Measurements from ENCODE around the gene CKMT2.

CKMT2 gene

DNA sequence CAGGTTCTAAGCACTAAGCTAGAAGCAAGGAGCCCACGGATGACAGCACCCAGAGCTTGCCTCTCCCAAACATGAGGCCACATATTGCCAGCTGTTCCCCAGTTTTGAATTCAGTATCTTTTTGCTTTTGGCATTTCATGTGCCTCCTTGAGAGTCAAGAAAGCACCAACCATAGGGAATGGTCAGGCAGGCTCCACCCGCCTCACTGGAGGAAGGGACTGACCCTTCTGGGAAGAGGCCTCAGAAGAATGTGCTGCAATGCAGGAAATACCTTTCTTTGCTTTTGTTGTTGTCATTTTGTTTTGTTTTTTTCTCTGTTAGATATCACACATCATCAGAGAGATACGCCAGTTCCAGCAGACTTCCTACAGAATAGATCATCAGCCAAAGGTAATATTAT, 13.7 kb upstream of the CKMT2 start:
- DNase-seq = no peak

DNA sequence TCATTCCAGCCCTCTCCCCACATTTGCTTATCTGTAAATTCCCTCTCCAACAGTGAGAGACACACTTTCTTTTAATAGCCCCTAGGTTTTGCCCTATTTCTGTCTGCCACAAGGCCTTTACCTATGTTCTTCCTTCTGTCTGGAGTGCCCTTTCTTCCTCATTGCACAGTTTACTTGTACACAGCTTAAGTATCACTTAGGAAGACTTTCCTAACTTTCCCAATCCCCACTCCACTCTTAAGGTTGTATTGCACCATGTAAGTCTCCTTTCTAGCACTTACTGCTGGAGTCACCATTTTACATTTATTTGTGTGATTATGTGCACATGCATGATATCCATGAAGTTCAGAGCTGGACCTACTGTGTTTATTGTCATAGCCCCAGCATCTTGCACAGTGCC, 10.8 kb upstream of the CKMT2 start:
- DNase-seq = no peak

DNA sequence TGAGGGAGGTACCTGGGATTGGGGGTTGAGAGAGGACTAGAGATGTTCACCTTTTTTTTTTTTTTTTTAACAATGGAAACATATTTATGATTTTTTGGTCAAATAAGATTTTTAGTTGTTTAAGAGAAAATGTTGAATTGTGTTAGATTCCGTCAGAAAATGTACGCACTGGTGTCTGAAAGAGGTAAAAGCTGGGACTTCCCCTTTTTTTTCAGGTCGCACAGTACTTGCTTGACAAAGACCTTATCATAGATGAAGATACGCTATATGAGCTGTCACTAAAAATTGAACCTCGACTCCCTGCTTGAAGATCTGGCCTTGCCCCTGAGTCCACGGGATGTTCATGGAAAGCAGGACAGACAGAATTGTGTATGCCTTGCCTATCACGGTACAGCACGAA, 7.7 kb upstream of the CKMT2 start:
- no peak for DNase-seq

DNA sequence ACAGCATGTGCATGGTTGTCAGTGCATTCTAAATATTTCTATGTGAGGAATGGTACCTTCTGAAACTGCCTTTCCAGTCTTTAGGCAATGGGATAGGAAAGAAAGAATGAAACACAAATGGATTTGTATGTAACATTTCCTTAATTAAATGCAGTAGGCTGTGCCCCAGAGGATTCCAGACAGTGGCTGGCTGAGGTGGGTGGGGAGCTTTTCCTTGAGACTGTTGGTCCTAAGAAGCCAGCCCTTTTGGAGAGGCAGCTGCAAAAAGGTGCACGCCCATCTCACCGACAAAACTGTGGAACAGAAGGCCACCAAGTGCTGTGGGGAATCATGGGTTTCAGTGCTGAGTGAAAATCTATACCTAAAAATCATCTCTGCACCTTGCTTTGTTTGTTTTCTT, 6.8 kb upstream of the CKMT2 start:
- no peak for DNase-seq

DNA sequence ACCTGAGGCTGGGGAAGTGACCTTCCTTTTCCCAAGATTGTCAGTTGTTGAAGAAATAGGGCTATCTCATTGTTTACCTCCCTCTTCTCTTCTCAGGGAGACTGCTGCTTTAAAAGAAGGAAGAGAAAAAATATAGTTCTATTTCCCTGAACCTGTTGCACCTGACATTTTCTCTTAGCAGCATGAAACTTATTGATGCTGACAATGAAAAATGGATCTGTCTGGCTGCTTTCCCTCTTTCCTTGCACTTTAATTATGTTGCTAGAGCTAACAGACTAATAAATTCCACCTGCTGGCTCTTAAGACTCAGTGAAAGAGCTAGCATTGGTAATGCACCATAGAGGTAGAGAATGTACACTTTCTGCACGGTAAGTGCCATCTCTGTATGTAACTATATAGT, 6.2 kb upstream of the CKMT2 start:
- no peak for DNase-seq

DNA sequence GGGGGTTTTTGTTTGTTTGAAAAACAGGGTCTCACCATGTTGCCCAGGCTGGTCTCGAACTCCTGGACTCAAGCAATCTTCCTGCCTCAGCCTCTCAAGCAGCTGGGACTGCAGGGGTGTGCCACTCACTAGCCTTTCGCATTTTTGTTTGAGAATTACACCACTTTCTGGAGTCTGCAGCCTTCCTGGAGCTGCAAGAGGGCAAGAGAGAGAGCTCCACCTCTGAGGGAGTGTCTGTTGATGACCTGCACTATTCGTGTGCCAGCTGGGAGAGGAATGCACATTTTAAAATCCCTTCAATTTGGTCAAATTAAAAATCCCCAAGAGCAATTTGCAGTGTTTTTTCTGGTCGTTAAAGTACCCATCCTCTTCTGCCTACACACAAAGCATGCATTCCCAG, 5.0 kb upstream of the CKMT2 start:
- DNase-seq = no peak

DNA sequence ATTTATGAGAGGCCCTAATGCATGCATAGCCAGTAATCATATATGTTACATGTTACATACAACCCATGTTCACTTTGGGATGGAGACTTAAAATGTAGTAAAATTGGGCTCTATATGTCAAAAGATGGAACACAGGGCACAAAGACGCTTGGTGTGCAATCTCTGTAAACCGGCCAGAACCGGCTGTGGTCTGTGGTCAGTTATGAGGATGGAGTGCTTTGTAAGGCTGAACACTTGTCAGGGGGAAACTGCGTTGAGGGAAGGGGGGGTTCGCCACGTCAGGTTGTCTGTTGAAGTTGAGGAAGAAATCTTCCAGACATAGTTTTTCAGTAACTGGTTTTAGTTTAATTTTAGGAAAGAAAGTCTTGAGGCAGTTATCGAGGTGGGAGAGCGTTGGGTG, 2.7 kb upstream of the CKMT2 start:
- no peak for DNase-seq

DNA sequence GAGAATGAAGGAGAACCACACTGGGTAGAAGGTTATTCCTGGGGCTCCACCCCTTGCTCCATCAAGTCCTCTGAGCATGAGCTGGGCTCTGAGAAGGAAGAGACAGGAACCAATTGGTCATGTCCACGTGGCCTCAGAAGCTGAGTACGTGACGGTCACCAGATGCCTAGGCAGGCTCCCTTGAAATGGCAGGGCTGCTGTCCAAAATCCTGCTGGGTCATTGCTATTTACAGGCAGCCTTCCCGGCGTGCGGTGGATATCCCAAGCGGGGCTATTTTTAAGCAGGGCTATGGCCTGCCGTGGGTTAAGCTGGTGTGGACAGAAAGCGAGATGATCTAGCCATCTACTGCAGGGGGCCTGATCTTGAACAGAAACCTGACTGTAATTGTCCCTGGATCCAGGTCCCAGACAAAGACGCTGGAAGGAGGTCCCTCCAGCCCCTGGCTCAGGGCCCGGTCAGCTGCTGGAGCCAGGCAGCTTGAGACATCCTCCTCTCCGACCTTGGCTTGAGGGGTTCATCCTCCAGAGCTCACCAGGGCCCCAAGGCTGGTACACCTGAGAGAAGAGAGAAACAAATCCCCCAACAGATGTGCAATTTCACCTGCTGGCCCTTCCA, 550 bp upstream of the CKMT2 start:
- no peak for DNase-seq

DNA sequence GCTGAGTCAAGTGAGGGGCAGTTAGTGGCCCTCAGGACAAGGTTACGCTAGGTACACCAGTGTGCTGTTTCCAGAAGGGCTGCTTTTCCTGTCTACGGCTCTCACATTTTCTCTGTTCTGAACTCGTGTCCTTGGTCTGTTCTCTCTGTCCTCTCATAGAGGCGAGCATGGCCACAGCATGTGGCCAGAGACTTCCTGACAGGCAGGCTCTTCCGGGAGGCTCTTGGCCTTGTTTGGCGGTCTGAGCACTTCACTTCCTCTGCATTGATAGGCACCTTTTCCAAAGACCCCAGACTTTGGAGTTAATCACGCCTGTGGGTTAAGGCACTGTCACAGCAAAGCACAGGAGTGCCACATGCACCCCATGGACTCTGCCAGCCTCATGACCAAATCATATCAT, 1.2 kb downstream of the CKMT2 start:
- no peak for DNase-seq

DNA sequence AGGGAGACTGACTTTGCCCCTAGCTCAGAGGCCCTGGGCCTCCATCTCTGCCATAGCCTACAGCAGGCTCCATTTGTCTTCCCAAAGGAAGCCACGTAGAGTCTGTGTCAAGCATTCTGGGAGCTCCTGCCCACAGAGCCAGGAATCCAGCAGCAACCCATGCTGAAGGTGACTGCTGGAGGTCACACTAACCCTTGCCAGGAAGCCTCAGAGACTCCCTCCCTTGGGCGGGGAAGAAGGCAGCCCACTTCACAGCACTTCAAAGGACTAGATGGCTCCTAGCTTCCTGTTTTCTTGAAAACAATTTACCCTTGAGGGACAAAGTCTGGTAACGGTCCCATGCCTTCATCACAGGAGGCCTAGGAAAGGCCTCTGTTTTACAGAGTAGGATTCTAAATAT, 1.7 kb downstream of the CKMT2 start:
- DNase-seq = no peak

DNA sequence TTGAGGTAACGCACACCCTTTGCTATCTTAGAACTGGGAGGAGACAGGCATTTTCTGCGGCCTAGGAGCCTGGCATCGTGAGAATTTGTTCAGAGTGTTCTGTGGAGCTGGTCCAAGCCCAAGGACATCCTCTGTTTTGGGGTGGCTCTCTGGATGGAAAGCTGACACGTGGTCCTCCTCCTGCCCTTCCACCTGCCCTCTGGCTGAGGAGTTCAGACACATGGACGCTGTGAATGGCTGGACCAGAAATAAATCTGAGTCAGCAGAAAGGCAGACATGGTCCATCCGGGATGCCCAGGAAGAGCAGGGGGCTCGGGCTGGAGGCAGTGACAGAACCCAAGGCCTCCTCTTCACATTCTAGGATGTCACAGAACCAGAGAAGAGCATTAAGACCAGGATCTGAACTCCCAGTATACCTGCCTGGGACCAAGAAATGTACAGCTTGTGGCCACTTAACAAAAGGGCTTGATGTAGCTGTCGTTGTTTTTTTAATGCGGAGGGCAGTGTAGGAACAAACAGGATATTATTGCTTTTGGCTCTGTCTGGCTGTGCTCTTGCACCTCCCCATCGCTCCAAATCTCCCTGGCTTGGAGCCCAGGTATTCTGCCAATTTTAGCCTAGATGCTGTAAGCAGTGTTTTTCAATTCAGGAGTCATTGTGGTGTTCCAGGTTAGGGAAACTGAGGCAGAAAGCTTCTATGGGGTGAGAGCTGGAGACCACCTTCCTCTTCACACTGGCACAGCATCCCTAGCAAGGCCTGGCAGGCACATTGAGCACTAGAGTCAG, 2.4 kb downstream of the CKMT2 start:
- DNase-seq = no peak

DNA sequence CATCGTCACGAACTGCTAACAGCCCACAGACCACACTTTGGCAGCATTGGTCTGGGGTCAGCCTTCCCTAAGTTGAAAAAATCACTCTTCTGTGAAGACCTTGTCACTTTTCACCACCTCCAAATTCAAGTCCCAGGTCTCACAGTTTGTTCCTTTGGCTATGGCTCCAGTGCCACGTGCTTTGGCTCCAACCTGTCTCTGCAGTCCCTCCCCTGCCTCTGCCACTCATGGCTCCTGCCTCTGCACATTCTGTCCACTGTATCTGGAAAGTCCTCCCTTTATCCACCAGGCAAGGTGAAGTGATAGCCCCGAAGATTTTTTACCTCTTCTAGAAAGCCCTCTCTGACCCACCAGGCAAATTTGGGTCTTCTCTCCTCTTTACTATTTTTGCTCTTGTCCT, 5.3 kb downstream of the CKMT2 start:
- no peak for DNase-seq

DNA sequence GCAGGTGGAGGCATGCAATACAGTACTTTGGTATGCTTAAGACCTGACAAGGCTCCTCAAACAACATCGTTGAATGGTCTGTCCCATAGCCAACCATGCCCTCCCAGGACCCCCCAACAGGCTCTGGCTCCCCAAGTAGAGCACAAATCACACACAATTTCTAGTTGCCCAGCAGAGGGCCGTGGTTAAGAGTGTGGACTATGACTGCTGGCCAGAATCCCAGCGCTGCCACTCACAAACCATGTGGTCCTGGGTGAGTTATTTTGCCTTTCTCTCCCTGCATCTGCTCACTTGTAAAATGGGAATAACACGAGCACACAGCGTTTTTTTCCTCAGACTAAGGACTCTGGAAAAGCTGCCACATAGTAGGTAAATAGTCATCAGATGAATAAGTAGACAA, 6.5 kb downstream of the CKMT2 start:
- DNase-seq = no peak

DNA sequence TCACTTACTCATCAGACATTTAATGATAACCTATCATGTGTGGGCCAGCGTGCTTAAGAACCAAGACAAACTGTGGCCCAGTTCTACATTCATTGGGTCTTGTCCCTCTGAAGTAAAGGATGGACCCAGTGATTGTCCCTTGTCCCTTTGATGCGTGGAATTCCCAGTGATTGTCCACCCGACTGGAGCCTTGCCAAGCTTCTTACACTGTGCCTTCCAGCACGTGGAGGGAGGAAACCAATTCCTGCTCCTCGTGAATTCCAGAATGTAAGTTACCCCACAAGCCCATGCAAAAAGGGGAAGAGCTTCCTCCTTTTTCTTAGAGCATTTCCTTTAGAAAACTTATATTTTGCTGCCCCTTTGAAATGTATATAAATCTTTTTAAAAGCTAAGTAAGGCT, 7.9 kb downstream of the CKMT2 start:
- no peak for DNase-seq

DNA sequence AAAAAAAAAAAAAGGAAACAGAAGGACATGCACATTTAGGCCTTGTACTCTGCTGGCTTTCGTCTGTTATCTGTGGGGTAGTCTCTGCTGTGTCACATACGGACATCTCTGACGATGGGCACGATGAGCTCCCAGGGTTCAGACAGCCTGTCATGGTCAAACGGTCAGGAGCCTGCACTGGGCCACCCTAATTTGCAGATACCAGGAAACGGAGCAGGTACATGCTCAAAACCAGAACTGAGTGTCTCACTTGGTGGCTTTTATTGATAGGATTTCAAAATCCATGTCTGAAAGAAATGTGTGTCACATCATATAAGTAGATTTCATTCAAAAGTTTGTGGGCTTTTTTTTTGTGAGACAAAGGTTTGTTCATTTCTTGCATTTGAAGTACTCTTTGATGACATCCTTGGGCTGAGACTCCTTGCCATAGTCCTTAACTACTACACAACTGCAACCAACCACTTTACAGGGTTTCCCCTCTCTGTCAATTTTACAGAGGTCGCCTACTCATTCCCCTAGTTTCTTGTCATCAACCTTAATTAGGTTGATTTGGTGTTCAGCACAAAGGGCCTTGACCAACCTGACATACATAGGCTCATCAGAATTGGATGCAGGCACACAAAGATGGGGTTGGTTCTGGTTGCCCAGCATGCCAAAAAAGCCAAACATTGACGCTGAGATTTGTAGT, 9.0 kb downstream of the CKMT2 start:
- DNase-seq = no peak

DNA sequence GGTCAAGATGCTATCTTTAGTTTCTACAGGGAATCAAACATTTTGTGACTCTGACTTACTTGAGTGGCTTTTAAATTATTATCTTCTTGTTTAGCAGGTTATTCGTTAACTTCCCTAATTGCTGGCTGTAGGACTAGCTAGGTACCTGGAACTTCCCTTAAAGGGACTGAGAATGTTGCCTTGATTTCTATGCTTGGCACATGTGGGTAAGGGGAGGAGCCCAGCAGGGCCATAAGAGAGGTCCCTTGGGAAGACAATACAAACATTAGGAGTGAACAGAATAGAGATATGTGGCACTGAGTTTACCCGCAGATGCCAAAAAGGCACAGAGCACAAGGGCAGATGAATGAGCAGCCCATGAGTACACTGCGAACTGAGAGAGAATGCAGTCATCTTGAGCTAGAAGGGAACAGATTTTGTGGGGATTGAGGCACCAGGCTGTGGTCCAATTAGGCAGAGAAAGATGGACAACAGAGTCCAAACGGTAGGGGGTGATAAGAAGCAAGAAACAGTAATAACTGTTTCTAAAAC, 9.8 kb downstream of the CKMT2 start:
- no peak for DNase-seq

DNA sequence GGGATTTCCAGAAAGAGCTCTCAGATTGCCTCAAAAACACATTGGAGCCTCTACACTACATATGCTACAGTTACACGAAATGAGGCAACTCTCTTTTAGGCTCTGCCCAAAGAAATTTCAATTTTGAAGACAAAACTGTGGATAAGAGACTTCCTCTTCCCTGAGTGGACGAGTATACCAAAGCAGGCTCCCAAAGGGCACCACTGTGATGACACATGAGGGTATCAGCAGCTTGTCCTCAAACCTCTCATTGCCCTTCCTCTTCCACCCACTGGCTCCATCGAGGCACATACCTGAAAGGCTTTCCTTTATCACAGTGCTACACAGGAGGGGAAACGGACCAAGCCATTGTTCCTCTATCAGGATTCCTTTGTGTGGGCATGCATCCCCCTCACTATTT, 11.3 kb downstream of the CKMT2 start:
- DNase-seq = no peak

DNA sequence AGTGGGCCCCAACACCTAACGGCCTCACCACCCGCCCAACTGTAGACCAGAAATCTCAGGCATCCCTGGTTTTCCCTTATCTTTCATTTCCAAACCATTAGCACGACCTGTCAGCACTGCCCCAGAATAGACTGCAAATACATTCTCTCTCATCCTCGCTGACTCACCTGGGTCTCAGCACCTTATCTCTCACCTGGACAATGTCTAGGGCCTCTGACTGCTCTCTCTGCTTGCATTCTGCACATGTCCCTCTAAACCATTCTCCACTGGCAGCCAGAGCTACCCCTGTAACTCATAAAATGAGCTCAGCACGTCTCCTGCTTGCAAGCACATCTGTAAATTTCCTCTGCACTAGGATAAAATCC, 12.7 kb downstream of the CKMT2 start:
- no peak for DNase-seq

DNA sequence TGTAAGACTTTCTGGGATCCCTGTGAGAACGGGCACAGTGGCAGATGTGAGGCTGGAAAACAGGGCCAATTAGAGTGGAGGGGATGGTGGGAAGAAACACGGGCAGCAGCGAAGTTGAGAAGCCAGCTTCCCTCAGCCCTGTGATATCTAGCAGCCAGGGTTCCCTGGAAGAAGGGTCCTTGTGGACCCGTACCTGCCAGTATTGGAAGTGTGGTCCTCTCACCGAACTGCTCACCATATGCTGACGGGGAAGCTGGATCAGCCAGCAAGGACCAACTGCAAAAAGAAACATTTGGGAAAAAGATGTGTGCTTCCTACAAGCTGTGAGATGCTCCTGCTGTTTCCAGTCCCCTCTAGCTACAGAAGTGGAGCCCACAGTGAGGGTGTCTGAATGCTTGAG, 13.6 kb downstream of the CKMT2 start:
- no peak for DNase-seq

DNA sequence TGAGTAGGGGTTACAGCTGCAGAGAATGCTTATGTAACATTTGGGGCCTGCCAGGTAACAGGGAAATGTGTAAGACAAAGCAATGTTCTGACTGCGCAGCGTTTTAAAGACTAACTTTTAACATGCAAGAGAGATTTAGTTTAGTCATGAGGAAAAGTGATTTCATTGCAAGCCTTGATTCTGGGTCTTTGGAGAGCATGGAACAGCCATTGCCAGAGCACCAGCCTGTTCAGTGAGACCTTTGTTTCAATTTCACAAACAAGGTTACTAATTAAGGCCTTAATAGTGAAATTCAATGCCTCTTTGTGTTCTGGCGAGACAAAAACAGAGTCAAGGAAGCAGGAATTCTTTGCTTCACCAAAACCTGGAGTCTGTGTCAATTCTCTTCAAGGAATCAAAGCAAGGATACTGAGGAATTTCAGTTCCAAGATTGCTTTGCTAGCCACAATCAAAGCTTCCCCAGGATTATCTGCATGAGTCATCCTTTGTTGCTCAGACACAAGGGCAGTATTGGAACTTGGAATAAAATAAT, 14.4 kb downstream of the CKMT2 start:
- no peak for DNase-seq

DNA sequence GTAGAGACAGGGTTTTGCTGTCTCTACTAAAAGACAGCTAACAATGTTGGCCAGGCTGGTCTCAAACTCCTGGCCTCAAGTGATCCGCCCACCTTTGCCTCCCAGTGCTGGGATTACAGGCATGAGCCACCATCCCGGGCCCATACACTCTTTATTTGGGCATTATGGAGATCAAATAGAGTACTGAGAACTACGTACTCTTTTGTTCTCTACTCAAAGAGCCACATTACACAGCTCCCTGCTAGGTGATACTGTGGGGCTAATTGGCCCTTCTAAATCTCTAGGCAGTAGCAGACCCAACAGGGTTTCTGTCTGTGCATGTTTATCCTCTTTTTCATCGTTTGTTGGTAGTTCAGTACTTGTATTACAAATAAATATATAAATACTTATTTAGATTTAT, 16.1 kb downstream of the CKMT2 start:
- no peak for DNase-seq

DNA sequence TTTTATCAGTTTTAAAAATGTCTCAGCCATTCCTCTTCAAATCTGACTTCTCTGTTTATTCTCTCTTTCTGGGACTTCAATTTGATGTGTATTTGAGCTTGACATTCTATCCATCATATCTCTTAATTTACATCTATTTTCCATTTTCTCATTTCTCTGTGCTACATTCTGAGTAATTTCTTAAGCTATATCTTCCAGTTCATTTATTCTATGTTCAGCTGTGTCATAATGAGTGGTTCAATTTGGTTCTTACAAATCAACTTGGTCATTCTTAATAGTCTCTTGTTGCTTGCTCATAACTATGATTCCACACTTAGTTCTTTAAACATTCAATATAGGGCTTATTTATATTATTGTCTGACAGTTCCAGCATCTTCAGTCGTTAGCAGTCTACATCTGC, 16.9 kb downstream of the CKMT2 start:
- DNase-seq = no peak

DNA sequence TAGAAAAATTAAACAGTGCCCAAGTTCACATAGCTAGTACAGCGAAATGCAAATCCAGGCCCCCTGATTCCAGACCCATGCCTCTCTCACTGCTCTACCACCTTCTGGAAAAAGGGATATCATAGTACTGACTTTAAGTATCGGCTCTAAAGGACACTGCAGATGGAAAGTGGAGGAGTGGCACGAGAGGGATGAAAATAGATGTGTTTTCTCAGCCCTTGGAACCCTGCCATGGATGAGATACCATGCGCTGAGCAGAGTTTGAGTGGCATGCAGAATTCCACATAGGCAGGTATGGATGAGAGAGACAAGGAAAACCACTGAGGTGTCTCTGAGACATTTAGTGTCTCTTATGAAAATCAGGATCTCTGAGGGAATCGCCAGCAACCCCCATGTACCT, 18.8 kb downstream of the CKMT2 start:
- no peak for DNase-seq

DNA sequence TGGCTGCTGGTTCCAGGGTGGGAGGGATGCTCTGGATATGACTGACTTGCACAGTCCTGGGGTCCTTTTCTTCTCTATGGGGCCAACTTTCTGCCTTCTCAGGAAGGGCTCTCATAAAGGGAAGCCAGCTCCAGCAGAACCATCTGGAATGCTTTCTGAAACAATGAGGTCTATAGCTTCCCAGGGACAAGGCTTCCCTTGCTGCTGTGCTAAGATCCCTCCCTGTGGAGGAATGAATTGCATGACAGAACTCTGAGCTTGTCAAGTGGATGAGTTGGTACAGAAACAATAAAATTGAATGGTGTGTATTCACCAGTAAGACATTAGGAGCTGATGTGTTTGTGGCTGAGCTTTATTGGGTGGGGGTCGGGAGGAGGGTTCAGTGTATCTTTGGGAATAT, 19.8 kb downstream of the CKMT2 start:
- DNase-seq = no peak

All from kidney glomerular epithelial cell (primary cell).